Retina (tissue), 1 donor: Measurements from ENCODE around the gene NHERF2.
A peak's percentile ranks its signal among the peaks of the same experiment; 100 is the strongest.

Source experiments
- DNase-seq: peaks from one replicate; pipeline ENCODE4 v3.0.0-alpha.2; 2016

Gene NHERF2

GRCh38 chr16:2063861-2064260 is 37.2 kb downstream of the NHERF2 start:
- no peak for DNase-seq

- no peak for DNase-seq
These were observed 37.8 kb downstream of the NHERF2 start for GRCh38 chr16:2064368-2064945.

GRCh38 chr16:2066139-2066538 is 39.4 kb downstream of the NHERF2 start:
- DNase-seq = no peak

GRCh38 chr16:2070576-2071453 is 44.1 kb downstream of the NHERF2 start:
- no peak for DNase-seq

- DNase-seq = no peak
These were observed 44.9 kb downstream of the NHERF2 start for GRCh38 chr16:2071454-2072202.

GRCh38 chr16:2072926-2073325 is 46.2 kb downstream of the NHERF2 start:
- DNase-seq = no peak

GRCh38 chr16:2074071-2074470 is 47.4 kb downstream of the NHERF2 start:
- no peak for DNase-seq

GRCh38 chr16:2075631-2076030 is 48.9 kb downstream of the NHERF2 start:
- DNase-seq = no peak

- no peak for DNase-seq
These were observed 49.6 kb downstream of the NHERF2 start for GRCh38 chr16:2076072-2076865.

GRCh38 chr16:2077016-2077415 is 50.3 kb downstream of the NHERF2 start:
- DNase-seq = no peak

- no peak for DNase-seq
These were observed 51.0 kb downstream of the NHERF2 start for GRCh38 chr16:2077696-2078095.

- no peak for DNase-seq
These were observed 51.4 kb downstream of the NHERF2 start for GRCh38 chr16:2078096-2078495.

- DNase-seq = no peak
These were observed 52.0 kb downstream of the NHERF2 start for GRCh38 chr16:2078691-2079090.

GRCh38 chr16:2079311-2079800 is 52.7 kb downstream of the NHERF2 start:
- DNase-seq = no peak

GRCh38 chr16:2079991-2080390 is 53.3 kb downstream of the NHERF2 start:
- DNase-seq = no peak

GRCh38 chr16:2081201-2082084 is 54.7 kb downstream of the NHERF2 start:
- no peak for DNase-seq

- peak; percentile 57 for DNase-seq
These were observed 55.7 kb downstream of the NHERF2 start for GRCh38 chr16:2082171-2082982.

- no peak for DNase-seq
These were observed 56.3 kb downstream of the NHERF2 start for GRCh38 chr16:2082983-2083364.

- no peak for DNase-seq
These were observed 56.7 kb downstream of the NHERF2 start for GRCh38 chr16:2083409-2083808.

- DNase-seq = no peak
These were observed 57.4 kb downstream of the NHERF2 start for GRCh38 chr16:2083876-2084780.
